Natural killer cell (primary cell): ENCODE results near the gene SORCS2. TPM values are rescaled to one million over a fixed set of nuclear protein-coding genes. Genes with fewer than 3 reads are reported as not detected.

Experiments used
- ATAC-seq, 3 donors: fragments of 150-1000 bp in 2 of 3; fragments of 200-7000 bp in 1 of 3; cut with Tn5 transposase; 1 replicate in 1 of 3; 2 replicates in 2 of 3; pipeline ENCODE4 v1.10.0; 2021; ENCODE audit warnings: mild to moderate bottlenecking in 2 of 3, moderate library complexity in 2 of 3
- DNase-seq, 2 donors: peaks; one replicate each; pipeline versions ENCODE4 v3.0.0 to v3.0.0-alpha.2; 2013 to 2021; ENCODE audit warnings: mixed read lengths in 1 of 2
- H3K27ac ChIP-seq: one replicate; pipeline ENCODE4 v1.5.1; 2013; ENCODE audit warnings: mild to moderate bottlenecking, low read length
- H3K27me3 ChIP-seq: one replicate; pipeline ENCODE4 v1.6.1; 2013; ENCODE audit warnings: low read length; ENCODE audit not compliant: control insufficient read depth, insufficient read depth
- H3K36me3 ChIP-seq: one replicate; pipeline ENCODE4 v1.6.1; 2013; ENCODE audit warnings: low read length; ENCODE audit not compliant: control insufficient read depth, insufficient read depth
- H3K4me1 ChIP-seq: one replicate; pipeline ENCODE4 v1.6.1; 2013; ENCODE audit warnings: low read length; ENCODE audit not compliant: control insufficient read depth, insufficient read depth
- H3K4me3 ChIP-seq: one replicate; pipeline ENCODE4 v1.5.1; 2013; ENCODE audit warnings: low read length
- H3K9me3 ChIP-seq: one replicate; pipeline ENCODE4 v1.6.1; 2013; ENCODE audit warnings: low read length; ENCODE audit not compliant: control insufficient read depth, insufficient read depth
- H3K27ac Mint-ChIP-seq, 2 donors: one replicate each; pipeline ENCODE4 v1.8.0; 2022; ENCODE audit warnings: mild to moderate bottlenecking in 2 of 2, mixed read lengths in 2 of 2, moderate library complexity in 1 of 2
- H3K27me3 Mint-ChIP-seq, 2 donors: one replicate each; pipeline ENCODE4 v1.8.0; 2022; ENCODE audit warnings: low read depth in 2 of 2, mixed read lengths in 2 of 2
- H3K36me3 Mint-ChIP-seq: one replicate; pipeline ENCODE4 v1.8.0; 2022; ENCODE audit warnings: mixed read lengths
- H3K4me1 Mint-ChIP-seq, 2 donors: one replicate each; pipeline ENCODE4 v1.8.0; 2022; ENCODE audit warnings: mixed read lengths in 2 of 2
- H3K4me3 Mint-ChIP-seq: one replicate; pipeline ENCODE4 v1.8.0; 2022; ENCODE audit warnings: mild to moderate bottlenecking, moderate library complexity, mixed read lengths
- H3K9me3 Mint-ChIP-seq, 2 donors: one replicate each; pipeline ENCODE4 v1.8.0; 2022; ENCODE audit warnings: mixed read lengths in 2 of 2
- WGBS: methylation state at CpG from one replicate; pipeline ENCODE4 v1.1.7; 2013; ENCODE audit warnings: missing lambda C conversion rate; ENCODE audit not compliant: insufficient coverage; 5-methylcytosine and 5-hydroxymethylcytosine counted together
- intact Hi-C: fragments of 100-400 bp; cut with micrococcal nuclease; formaldehyde crosslinking; loops from one replicate; pipeline ENCODE4 v1.14.2; 2022
- total RNA-seq, 4 donors: library from RNA; stranded (reverse); fragments of 120-200 nt in 1 of 4; gene quantifications; one replicate each; pipeline versions ENCODE4 v1.2.3 to v1.2.4, GENCODE V29; 2013 to 2022
- TF ChIP-seq, protein P1 (sequence below): fragments of 200-600 bp; IDR thresholded peaks from one replicate; pipeline ENCODE4 v1.8.0; 2022; ENCODE audit warnings: antibody characterized with exemption

Gene SORCS2
- total RNA-seq, 3 donors from 2014 or later (not counting 1 experiment from before 2014, with no cell fraction given) = 1.2 to 2.5 (median 1.4) TPM

DNA sequence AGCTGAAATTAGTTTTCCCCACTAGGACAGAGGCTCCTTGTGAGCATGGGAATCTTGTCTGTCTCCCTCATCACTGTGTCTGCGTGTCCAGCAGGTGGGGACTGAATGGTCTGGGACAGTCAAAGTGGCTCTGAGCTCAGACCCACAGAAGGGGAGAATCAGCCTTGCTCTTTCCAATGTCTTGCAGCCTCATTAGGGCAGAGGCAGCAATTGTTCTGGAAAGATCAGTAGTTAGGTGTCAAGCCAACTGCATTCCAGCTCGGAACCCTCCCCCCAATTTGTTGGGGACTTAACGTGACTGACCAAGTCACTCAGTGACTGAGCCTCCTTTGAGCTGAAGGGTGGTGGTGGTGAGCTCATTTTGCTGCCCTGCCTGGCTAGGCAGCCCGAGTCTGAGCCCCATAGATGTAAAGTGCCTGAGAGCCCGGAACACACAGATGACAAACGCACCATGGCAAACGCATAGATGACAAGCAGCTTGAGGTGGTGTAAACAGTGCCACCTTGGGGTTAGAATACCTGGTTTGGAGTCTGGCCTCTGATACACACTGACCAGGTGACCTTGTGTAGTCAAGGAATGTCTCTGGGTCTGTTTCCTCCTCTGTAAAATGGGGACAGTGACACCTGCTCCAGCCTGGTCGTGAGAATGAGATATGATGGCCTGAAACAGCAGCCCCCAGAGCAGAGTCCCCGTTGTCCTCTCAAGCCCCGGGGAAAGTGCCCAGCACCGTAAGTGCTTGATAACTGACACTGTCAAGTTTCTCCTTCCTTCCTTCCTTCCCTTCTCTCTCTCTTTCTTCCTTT lies 2.7 kb upstream of the SORCS2 start:
- H3K27ac ChIP-seq = no peak overlapping the region
- Mint-ChIP-seq H3K27ac (no peak overlapping the region), H3K4me1 (no peaks in the 10 kb centered on the region), H3K36me3 (no peaks in the 10 kb centered on the region), H3K4me3 (peak overlapping the region; percentile 7), H3K9me3 (no peaks in the 10 kb centered on the region), H3K27me3 (peaks cover 31 to 36% of the 10 kb centered on the region in 2 donors)
- no peak overlapping the region for H3K4me3 ChIP-seq
- TF ChIP-seq, protein P1, sequence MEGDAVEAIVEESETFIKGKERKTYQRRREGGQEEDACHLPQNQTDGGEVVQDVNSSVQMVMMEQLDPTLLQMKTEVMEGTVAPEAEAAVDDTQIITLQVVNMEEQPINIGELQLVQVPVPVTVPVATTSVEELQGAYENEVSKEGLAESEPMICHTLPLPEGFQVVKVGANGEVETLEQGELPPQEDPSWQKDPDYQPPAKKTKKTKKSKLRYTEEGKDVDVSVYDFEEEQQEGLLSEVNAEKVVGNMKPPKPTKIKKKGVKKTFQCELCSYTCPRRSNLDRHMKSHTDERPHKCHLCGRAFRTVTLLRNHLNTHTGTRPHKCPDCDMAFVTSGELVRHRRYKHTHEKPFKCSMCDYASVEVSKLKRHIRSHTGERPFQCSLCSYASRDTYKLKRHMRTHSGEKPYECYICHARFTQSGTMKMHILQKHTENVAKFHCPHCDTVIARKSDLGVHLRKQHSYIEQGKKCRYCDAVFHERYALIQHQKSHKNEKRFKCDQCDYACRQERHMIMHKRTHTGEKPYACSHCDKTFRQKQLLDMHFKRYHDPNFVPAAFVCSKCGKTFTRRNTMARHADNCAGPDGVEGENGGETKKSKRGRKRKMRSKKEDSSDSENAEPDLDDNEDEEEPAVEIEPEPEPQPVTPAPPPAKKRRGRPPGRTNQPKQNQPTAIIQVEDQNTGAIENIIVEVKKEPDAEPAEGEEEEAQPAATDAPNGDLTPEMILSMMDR = no peak
- ATAC-seq (no peak), DNase-seq (no peak)
- H3K27me3 ChIP-seq = peaks cover 27% of the 10 kb centered on the region
- no peaks in the 10 kb centered on the region for H3K9me3 ChIP-seq
- WGBS = 52% methylated on average over 11 of the region's 11 CpGs
- peaks cover 9% of the 10 kb centered on the region for H3K4me1 ChIP-seq
- intact Hi-C loops = loop anchor here (10.0 kb wide), 1 partner anchor 795 kb away; no protein-coding TSS in a partner anchor
- no peaks in the 10 kb centered on the region for H3K36me3 ChIP-seq

DNA sequence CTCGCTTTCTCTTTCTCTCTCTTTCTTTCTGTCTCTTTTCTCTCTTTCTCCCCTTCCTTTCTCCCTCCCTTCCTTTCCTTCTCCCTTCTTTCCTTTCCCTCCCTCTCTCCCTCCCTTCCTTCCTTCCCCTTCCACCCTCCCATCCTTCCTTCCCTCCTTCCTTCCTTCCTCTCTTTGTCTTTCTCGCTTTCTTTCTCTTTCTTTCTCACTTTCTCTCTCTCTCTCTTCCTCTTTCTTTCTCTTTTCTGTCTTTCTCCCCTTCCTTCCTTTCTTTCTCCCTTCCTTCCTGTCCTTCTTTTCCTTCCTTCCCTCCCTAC lies 2.1 kb upstream of the SORCS2 start:
- intact Hi-C loops = loop anchor here (10.0 kb wide), 1 partner anchor 795 kb away; no protein-coding TSS in a partner anchor
- Histone ChIP-seq H3K27ac (no peak overlapping the region), H3K9me3 (no peaks in the 10 kb centered on the region), H3K4me3 (no peak overlapping the region), H3K4me1 (peaks cover 9% of the 10 kb centered on the region), H3K36me3 (no peaks in the 10 kb centered on the region), H3K27me3 (peaks cover 27% of the 10 kb centered on the region)
- no peak for DNase-seq
- ATAC-seq = no peak
- TF ChIP-seq, protein P1 = no peak
- H3K27me3 Mint-ChIP-seq = peaks cover 36 to 38% of the 10 kb centered on the region in 2 donors
- H3K36me3 Mint-ChIP-seq = no peaks in the 10 kb centered on the region
- no peak overlapping the region for H3K27ac Mint-ChIP-seq
- H3K4me3 Mint-ChIP-seq = peak overlapping the region; percentile 7
- no peaks in the 10 kb centered on the region for H3K4me1 Mint-ChIP-seq
- H3K9me3 Mint-ChIP-seq = no peaks in the 10 kb centered on the region
- WGBS = 70% methylated on average over 2 of the region's 2 CpGs

DNA sequence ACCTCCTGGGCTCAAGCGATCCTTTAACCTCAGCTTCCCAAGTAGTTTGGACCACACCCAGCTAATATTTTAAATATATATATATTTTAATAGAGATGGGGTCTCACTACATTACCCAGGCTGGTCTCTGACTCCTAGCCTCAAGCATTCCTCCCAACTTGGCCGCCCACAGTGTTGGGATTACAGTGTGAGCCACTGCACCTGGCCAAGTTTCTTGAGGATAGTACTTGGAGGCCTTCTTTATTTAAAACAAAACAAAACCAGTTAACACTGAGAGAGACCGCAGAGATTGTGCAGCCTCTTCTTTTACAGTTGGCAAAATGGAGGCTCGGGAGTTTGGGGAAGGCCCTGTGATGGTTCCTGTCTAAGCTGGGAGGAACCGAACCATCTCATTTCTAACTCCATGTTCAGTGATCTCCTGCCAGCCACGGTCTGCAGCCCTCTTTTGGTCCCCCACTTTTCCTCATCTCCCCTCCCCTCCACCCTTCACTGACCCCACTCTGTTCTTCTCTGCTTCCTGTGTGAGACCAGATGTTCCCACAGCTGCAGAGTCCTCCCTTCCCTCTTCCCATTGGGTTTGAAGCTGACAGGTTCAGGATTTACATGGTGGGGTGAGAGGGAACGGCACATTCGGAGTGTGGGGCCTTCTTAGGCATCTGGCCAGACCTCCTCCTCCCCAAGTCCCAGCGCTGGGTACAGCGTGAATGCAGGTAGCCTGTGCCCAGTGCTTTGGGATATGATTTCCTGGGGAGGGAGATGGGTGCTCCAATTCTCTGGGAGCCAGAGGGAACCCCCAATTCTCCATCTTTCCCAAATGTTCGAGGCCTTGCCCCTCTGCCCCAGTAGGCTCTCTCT lies 1.4 kb upstream of the SORCS2 start:
- no peak for ATAC-seq
- no peaks in the 10 kb centered on the region for H3K4me1 Mint-ChIP-seq
- DNase-seq = no peak
- H3K36me3 ChIP-seq = no peaks in the 10 kb centered on the region
- no peak overlapping the region for H3K4me3 Mint-ChIP-seq
- peaks cover 9% of the 10 kb centered on the region for H3K4me1 ChIP-seq
- WGBS = 75% methylated on average over 6 of the region's 11 CpGs
- H3K27ac Mint-ChIP-seq = no peak overlapping the region
- peaks cover 41 to 43% of the 10 kb centered on the region in 2 donors for H3K27me3 Mint-ChIP-seq
- H3K9me3 Mint-ChIP-seq = no peaks in the 10 kb centered on the region
- no peak overlapping the region for H3K4me3 ChIP-seq
- TF ChIP-seq, protein P1 = no peak
- no peak overlapping the region for H3K27ac ChIP-seq
- peaks cover 27% of the 10 kb centered on the region for H3K27me3 ChIP-seq
- H3K36me3 Mint-ChIP-seq = no peaks in the 10 kb centered on the region
- intact Hi-C loops = loop anchor here (10.0 kb wide), 1 partner anchor 794 kb away; no protein-coding TSS in a partner anchor
- H3K9me3 ChIP-seq = no peaks in the 10 kb centered on the region
